Neutrophil (primary cell): ENCODE results near the gene ARHGAP9.

Experiments
- H3K27ac ChIP-seq: fragments of 200-600 bp; sonication (generic); 2 replicates; pipeline ENCODE4 v1.5.1; 2016; ENCODE audit warnings: mild to moderate bottlenecking, moderate library complexity
- H3K27me3 ChIP-seq: fragments of 200-600 bp; sonication (generic); 2 replicates; pipeline ENCODE4 v1.6.0; 2016; ENCODE audit warnings: mild to moderate bottlenecking
- H3K36me3 ChIP-seq: fragments of 200-600 bp; sonication (generic); 2 replicates; pipeline ENCODE4 v1.5.1; 2017
- H3K4me1 ChIP-seq, 2 experiments: fragments of 200-600 bp in 1 of 2; sonication (generic) in 1 of 2; 1 replicate in 1 of 2; 2 replicates in 1 of 2; pipeline versions ENCODE4 v1.5.1 to v1.6.1; 2013 to 2016; ENCODE audit warnings: low read depth in 1 of 2, low read length in 1 of 2, mild to moderate bottlenecking in 1 of 2, moderate library complexity in 1 of 2; ENCODE audit not compliant: control insufficient read depth in 1 of 2, insufficient read depth in 1 of 2
- H3K4me3 ChIP-seq, 2 experiments: fragments of 200-600 bp in 1 of 2; sonication (generic) in 1 of 2; 1 replicate in 1 of 2; 2 replicates in 1 of 2; pipeline ENCODE4 v1.5.1; 2013 to 2016; ENCODE audit warnings: low read depth in 1 of 2, low read length in 1 of 2, mild to moderate bottlenecking in 1 of 2, moderate library complexity in 1 of 2
- H3K9me3 ChIP-seq: fragments of 200-600 bp; sonication (generic); 2 replicates; pipeline ENCODE4 v1.5.1; 2016
- CTCF ChIP-seq: fragments of 200-600 bp; sonication (generic); IDR thresholded peaks from 2 replicates; pipeline ENCODE4 v1.5.1; 2016; ENCODE audit warnings: antibody characterized with exemption

Gene ARHGAP9

GRCh38 chr12:57483466-57483865 is 3.8 kb upstream of the ARHGAP9 start:
- H3K36me3 ChIP-seq, result no peaks in the 10 kb centered on the region
- H3K4me1 ChIP-seq, result peaks cover 46 to 47% of the 10 kb centered on the region in 2 experiments
- H3K4me3 ChIP-seq, result no peak overlapping the region
- TF ChIP-seq CTCF, result no peak
- no peaks in the 10 kb centered on the region for H3K27me3 ChIP-seq
- no peak overlapping the region for H3K27ac ChIP-seq
- H3K9me3 ChIP-seq, result no peaks in the 10 kb centered on the region

DNA sequence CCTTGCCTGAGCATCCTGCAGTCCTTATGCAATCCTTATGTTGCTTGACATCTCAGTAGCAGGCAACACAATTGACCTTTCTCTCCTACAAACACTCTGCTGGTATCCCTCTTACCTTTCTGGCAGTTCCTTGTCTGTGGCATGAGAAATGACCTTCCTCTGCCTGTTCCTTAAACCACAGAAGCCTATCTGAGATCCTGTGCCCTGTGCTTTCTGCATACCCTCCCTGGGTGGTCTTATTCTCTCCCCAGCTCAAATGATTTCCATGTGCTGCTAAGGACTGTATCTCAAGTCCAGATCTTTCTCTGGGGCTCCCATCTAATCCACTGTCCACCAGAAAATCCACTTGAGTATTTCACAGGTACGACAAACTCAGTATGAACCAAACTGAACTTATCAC is 2.0 kb upstream of the ARHGAP9 start:
- TF ChIP-seq CTCF, result no peak
- peak overlapping the region; percentile 99 for H3K27ac ChIP-seq
- no peaks in the 10 kb centered on the region for H3K9me3 ChIP-seq
- no peaks in the 10 kb centered on the region for H3K27me3 ChIP-seq
- peaks cover 40 to 48% of the 10 kb centered on the region in 2 experiments for H3K4me1 ChIP-seq
- H3K36me3 ChIP-seq, result peaks cover under 1% of the 10 kb centered on the region
- H3K4me3 ChIP-seq, result no peak overlapping the region

- Histone ChIP-seq H3K4me1 (peaks cover 59 to 71% of the 10 kb centered on the region in 2 experiments), H3K9me3 (no peaks in the 10 kb centered on the region), H3K4me3 (peak overlapping the region; percentile 97 to 100), H3K27me3 (no peaks in the 10 kb centered on the region), H3K36me3 (peaks cover 28% of the 10 kb centered on the region), H3K27ac (peak overlapping the region; percentile 99)
- no peak for TF ChIP-seq CTCF
Measured at GRCh38 chr12:57479043-57479375, 657 bp downstream of the ARHGAP9 start.

GRCh38 chr12:57477710-57478681 is 1.7 kb downstream of the ARHGAP9 start:
- Histone ChIP-seq H3K4me3 (peak overlapping the region; percentile 97 to 100), H3K27me3 (no peaks in the 10 kb centered on the region), H3K4me1 (peaks cover 69 to 81% of the 10 kb centered on the region in 2 experiments), H3K9me3 (no peaks in the 10 kb centered on the region), H3K27ac (peak overlapping the region; percentile 99), H3K36me3 (peaks cover 38% of the 10 kb centered on the region)
- TF ChIP-seq CTCF, result peak; percentile 26

DNA sequence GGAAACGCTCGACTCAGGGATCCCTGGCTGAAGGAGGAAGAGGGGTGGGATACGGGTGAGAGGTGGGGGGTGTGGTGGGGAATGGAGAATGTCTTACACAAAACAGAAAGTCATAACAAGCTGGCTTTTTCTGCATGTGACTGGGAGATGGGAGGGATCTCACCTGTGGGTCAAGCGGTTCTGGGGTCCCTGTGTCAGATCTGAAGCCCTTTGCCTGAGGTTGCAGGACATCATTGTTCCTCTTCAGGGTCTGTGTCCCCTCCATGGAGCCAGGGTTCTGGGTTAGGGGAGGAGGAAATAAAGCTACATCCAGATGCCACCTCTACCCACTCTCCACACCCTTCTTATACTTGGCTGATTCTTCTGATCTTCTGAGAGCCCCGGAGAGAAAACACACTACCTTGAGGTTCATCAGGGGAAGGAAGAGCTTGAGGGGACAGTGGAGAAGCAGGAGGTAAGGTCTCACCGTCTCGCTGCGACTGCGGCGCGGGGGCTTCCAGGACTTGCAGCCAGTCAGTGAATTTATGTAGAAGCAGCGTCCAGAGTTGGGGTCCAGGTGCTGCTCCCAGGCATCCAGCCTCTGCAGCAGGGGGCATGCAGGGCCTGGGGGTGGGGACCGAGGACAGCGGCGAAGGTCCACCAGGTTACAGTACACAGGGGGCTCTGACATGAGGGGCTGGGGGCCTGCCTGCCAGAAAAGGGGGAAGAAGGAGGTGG is 2.5 kb downstream of the ARHGAP9 start:
- H3K27me3 ChIP-seq, result no peaks in the 10 kb centered on the region

More for the DNA sequence above, 2.5 kb downstream of the ARHGAP9 start:
- H3K9me3 ChIP-seq, result no peaks in the 10 kb centered on the region
- no peak for TF ChIP-seq CTCF
- peaks cover 46% of the 10 kb centered on the region for H3K36me3 ChIP-seq
- H3K4me1 ChIP-seq, result peaks cover 78 to 89% of the 10 kb centered on the region in 2 experiments
- peak overlapping the region; percentile 99 for H3K27ac ChIP-seq
- peak overlapping the region; percentile 97 to 100 for H3K4me3 ChIP-seq
